ENCODE data around the gene GSTCD.

Gene GSTCD

DNA sequence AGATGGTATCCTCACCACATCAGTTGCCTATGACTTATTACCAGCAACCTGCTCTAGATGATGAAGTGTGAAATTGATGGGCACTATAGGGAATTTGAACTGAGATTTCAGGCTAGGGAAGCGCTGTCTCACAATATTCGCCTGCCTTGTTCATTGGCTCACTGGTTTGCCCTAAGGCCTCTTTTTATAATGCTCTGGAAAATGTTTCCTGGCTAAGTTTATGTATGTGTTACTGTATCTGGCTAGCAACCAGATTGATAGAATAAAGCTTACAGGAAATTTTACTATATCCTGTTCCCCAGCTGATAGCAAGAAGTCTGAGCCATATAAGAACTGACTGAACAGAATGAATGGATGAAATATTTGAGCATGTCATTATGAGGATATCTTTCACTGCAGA is 71.6 kb downstream of the GSTCD start:
- H3K4me3 ChIP-seq (replicated peaks; ENCODE audit: low read depth, low read length) = no peak overlapping the region
- no peaks in the 10 kb centered on the region for H3K36me3 ChIP-seq (ENCODE audit: control insufficient read depth, insufficient read depth, low read length)
- no peaks in the 10 kb centered on the region for H3K27me3 ChIP-seq (replicated peaks; ENCODE audit: control insufficient read depth, insufficient read depth, low read length)

GRCh38 chr4:105784761-105785160 is 76.2 kb downstream of the GSTCD start:
- Histone ChIP-seq H3K36me3 (ENCODE audit: control insufficient read depth, insufficient read depth, low read length) (no peaks in the 10 kb centered on the region), H3K4me3 (replicated peaks; ENCODE audit: low read depth, low read length) (no peak overlapping the region), H3K27me3 (replicated peaks; ENCODE audit: control insufficient read depth, insufficient read depth, low read length) (no peaks in the 10 kb centered on the region)
- DNase-seq (ENCODE audit: extremely low read depth, insufficient read length) = no peak
- TF ChIP-seq CTCF (IDR thresholded peaks at IDR 0.05; ENCODE audit: insufficient read depth, low read length, poor library complexity, severe bottlenecking) = no peak

More for the DNA sequence above, 71.6 kb downstream of the GSTCD start:
- no peak for TF ChIP-seq CTCF (IDR thresholded peaks at IDR 0.05; ENCODE audit: insufficient read depth, low read length, poor library complexity, severe bottlenecking)
- no peak for DNase-seq (ENCODE audit: extremely low read depth, insufficient read length)

GRCh38 chr4:105785792-105786191 is 77.2 kb downstream of the GSTCD start:
- Histone ChIP-seq H3K4me3 (replicated peaks; ENCODE audit: low read depth, low read length) (no peak overlapping the region), H3K36me3 (ENCODE audit: control insufficient read depth, insufficient read depth, low read length) (no peaks in the 10 kb centered on the region), H3K27me3 (replicated peaks; ENCODE audit: control insufficient read depth, insufficient read depth, low read length) (no peaks in the 10 kb centered on the region)
- no peak for DNase-seq (ENCODE audit: extremely low read depth, insufficient read length)
- no peak for TF ChIP-seq CTCF (IDR thresholded peaks at IDR 0.05; ENCODE audit: insufficient read depth, low read length, poor library complexity, severe bottlenecking)

DNA sequence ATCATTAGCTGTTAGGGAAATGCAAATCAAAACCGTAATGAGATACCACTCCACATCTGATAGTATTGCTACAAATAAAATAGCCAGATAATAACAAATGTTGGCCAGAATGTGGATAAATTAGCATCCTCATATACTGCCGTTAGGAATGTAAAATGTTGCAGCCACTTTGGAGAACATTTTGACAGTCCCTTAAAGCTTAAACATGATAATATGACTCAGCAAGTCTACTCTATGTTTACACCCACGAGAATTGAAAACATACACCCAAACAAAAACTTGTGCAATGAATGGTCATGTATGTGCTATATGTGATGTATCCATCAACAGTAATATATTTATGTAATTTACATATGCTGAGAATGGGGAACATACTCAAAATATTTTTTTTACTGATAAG is 78.2 kb downstream of the GSTCD start:
- no peak for DNase-seq (ENCODE audit: extremely low read depth, insufficient read length)
- TF ChIP-seq CTCF (IDR thresholded peaks at IDR 0.05; ENCODE audit: insufficient read depth, low read length, poor library complexity, severe bottlenecking) = no peak
- Histone ChIP-seq H3K4me3 (replicated peaks; ENCODE audit: low read depth, low read length) (no peak overlapping the region), H3K36me3 (ENCODE audit: control insufficient read depth, insufficient read depth, low read length) (no peaks in the 10 kb centered on the region), H3K27me3 (replicated peaks; ENCODE audit: control insufficient read depth, insufficient read depth, low read length) (no peaks in the 10 kb centered on the region)

DNA sequence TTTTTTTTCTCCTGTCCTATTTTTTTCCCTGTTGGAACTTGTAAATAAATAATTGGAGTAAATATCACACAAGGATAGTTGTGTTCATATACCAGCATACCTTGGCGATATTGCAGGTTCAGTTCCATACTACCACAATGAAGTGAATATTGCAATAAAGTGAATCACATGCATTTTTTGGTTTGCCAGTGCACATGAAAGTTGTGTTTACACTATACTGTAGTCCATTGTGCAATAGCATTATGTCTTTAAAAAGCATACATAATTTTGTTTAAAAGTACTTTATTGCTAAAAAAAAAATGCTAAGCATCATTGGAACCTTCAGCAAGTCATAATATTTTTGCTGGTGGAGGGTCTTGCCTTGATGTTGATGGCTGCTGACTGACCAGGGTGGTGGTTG is 88.6 kb downstream of the GSTCD start:
- no peak for DNase-seq (ENCODE audit: extremely low read depth, insufficient read length)
- Histone ChIP-seq H3K36me3 (ENCODE audit: control insufficient read depth, insufficient read depth, low read length) (no peaks in the 10 kb centered on the region), H3K4me3 (replicated peaks; ENCODE audit: low read depth, low read length) (no peak overlapping the region), H3K27me3 (replicated peaks; ENCODE audit: control insufficient read depth, insufficient read depth, low read length) (no peaks in the 10 kb centered on the region)
- no peak for TF ChIP-seq CTCF (IDR thresholded peaks at IDR 0.05; ENCODE audit: insufficient read depth, low read length, poor library complexity, severe bottlenecking)

- no peaks in the 10 kb centered on the region for H3K36me3 ChIP-seq (ENCODE audit: control insufficient read depth, insufficient read depth, low read length)
- no peak for TF ChIP-seq CTCF (IDR thresholded peaks at IDR 0.05; ENCODE audit: insufficient read depth, low read length, poor library complexity, severe bottlenecking)
- DNase-seq (ENCODE audit: extremely low read depth, insufficient read length) = no peak
- H3K27me3 ChIP-seq (replicated peaks; ENCODE audit: control insufficient read depth, insufficient read depth, low read length) = no peaks in the 10 kb centered on the region
- H3K4me3 ChIP-seq (replicated peaks; ENCODE audit: low read depth, low read length) = no peak overlapping the region
Measured at GRCh38 chr4:105805501-105806120, 97.0 kb downstream of the GSTCD start.

Measured in GM06990 (cell line).